GM23338 (cell line): ENCODE measurements around the gene RXYLT1.

Experiments
- EZH2phosphoT487 ChIP-seq: fragments of 200-600 bp; sonication (generic); IDR thresholded peaks from one replicate; pipeline ENCODE4 v1.8.1; 2018; ENCODE audit warnings: antibody characterized with exemption; ENCODE audit not compliant: unreplicated experiment
- NANOG ChIP-seq: IDR thresholded peaks from 2 replicates; pipeline ENCODE4 v1.6.1; 2016; ENCODE audit warnings: antibody characterized with exemption, borderline replicate concordance
- ZNF331 ChIP-seq: fragments of 250-450 bp; sonication (Bioruptor Pico); IDR thresholded peaks from 2 replicates; pipeline ENCODE4 v1.5.0; 2020; ENCODE audit warnings: low read depth, mild to moderate bottlenecking, moderate library complexity
- TF ChIP-seq, protein P1 (sequence below), 2 experiments: fragments of 200-600 bp in 1 of 2; sonication (generic) in 1 of 2; conservative IDR thresholded peaks; 2 replicates each; pipeline versions ENCODE4 v1.5.1 to v1.6.1; 2016 to 2017; ENCODE audit warnings: antibody characterized with exemption in 2 of 2, low read depth in 2 of 2, mild to moderate bottlenecking in 2 of 2, moderate library complexity in 1 of 2

- TF ChIP-seq EZH2phosphoT487 = no peak
- TF ChIP-seq, protein P1, sequence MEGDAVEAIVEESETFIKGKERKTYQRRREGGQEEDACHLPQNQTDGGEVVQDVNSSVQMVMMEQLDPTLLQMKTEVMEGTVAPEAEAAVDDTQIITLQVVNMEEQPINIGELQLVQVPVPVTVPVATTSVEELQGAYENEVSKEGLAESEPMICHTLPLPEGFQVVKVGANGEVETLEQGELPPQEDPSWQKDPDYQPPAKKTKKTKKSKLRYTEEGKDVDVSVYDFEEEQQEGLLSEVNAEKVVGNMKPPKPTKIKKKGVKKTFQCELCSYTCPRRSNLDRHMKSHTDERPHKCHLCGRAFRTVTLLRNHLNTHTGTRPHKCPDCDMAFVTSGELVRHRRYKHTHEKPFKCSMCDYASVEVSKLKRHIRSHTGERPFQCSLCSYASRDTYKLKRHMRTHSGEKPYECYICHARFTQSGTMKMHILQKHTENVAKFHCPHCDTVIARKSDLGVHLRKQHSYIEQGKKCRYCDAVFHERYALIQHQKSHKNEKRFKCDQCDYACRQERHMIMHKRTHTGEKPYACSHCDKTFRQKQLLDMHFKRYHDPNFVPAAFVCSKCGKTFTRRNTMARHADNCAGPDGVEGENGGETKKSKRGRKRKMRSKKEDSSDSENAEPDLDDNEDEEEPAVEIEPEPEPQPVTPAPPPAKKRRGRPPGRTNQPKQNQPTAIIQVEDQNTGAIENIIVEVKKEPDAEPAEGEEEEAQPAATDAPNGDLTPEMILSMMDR (conservative IDR thresholded peaks at IDR 0.05; ENCODE audit: low read depth in 2 of 2) = no peak
- TF ChIP-seq NANOG = no peak
- TF ChIP-seq ZNF331 = no peak
These were observed 65.0 kb downstream of the RXYLT1 start, which contains the start of gene SRGAP1 for GRCh38 chr12:63844391-63845341.
